Fibroblast of upper back skin (primary cell): ENCODE data around the gene TMEM235.
"Not testable (repeated sequence)": the region's sequence is repeated elsewhere in the genome, so short reads cannot be mapped to it uniquely, and the experiment has no call there.

Experiments
- DNase-seq: peaks from one replicate; pipeline ENCODE4 v3.0.0-alpha.2; 2013

Gene TMEM235

DNA sequence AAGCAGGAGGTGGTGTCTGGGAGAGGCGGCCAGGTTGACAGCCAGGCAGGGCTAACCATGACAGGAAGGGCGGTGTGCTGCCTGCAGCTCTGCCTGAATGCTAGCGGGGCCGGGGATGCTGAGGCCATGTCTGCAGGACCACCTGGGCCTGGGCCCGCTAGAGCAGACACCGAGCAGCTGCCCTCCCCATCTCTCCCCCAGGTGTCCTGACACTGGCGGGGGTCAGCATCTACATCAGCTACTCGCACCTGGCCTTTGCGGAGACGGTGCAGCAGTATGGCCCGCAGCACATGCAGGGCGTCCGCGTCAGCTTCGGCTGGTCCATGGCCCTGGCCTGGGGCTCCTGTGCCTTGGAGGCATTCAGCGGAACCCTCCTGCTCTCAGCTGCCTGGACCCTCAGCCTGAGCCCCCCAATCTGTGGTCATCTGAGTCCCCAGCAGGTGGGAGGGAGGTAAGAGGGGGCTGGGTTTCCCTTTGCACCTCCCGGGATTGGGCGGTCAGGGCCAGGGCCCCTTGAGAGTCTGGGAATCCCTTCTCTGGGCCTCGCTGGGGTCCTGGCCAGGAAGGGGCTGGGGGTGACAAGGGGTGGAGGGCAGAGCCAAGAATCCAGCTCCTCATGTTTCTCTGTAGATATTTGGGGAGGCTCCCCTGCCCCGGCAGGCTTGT is 7.5 kb downstream of the TMEM235 start:
- DNase-seq: no peak

DNA sequence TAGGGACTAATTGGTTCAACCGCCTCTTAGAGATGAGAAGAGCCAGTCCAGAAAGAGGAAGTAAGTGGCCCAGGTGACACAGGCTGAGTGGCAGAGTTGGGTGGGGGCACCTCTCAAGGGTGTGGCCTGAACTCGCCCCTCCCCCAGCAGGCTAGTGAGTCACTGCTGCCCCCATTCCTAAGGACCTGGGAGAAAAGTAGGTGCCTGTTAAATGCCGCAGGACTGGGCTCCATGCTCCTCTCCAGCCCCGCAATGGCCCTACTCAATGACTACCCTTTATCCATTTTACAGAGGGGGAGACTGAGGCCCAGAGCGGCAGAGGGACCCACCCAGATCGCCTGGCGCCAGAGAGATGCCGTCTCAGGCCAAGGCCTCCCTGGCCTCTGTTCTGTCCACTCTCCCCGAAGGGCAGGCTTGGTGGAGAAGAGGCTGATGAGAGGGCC is 8.1 kb downstream of the TMEM235 start:
- DNase-seq: no peak

GRCh38 chr17:78240012-78240655 is 8.7 kb downstream of the TMEM235 start:
- no peak for DNase-seq

GRCh38 chr17:78240839-78241238 is 9.4 kb downstream of the TMEM235 start:
- no peak for DNase-seq

DNA sequence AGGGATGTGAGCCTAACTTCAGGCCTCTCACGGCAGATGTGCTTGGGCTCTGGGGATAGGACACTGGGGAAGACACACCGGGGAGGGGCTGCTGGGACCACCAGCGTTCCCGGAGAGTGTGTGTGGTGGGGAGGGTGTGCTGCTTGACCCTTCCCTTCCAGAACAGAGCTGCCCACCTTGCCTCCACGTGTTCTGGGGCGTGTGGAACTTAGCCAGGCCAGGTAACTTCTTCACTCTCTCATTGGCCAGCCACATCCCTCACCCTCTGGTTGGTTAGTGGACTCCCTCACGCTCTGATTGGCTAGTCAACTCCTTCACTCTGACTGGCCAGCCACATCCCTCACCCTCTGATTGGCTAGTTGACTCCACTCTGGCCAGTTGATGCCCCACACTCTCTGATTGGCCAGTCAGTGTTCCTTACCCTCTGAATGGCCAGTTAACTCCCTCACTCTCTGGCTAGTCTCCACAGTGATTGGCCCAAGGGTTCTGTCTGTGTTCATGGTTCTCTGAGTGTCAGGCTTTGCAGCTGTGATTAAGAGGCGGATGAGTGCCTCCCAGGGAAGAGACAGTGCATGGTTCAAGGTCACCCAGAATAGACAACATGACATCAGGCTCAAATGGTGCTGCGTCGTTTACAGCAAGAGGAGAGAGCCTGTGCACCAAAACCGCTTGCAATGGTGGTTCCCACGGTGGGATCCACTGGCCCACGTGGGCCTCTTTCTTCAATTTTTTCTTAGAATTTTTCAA is 10.0 kb downstream of the TMEM235 start:
- peak; percentile 35 for DNase-seq

GRCh38 chr17:78242024-78242742 is 10.8 kb downstream of the TMEM235 start:
- DNase-seq: peak; percentile 26

DNA sequence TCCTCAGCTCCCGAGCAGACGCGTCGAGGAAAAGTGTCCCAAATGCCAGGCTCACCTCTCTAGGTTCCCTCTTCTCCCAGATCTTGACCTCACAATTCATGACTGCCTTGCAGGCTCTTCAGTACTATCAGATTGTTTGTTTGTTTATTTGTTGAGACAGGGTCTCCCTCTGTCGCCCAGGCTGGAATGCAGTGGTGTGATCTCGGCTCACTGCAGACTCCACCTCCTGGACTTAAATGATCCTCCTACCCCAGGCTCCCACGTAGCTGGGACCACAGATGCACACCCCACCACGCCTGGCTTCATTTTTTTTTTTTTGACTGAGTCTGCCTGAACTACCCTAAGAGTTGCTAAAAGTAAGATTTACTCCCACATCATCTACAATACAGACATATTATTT is 15.9 kb downstream of the TMEM235 start:
- DNase-seq: no peak

DNA sequence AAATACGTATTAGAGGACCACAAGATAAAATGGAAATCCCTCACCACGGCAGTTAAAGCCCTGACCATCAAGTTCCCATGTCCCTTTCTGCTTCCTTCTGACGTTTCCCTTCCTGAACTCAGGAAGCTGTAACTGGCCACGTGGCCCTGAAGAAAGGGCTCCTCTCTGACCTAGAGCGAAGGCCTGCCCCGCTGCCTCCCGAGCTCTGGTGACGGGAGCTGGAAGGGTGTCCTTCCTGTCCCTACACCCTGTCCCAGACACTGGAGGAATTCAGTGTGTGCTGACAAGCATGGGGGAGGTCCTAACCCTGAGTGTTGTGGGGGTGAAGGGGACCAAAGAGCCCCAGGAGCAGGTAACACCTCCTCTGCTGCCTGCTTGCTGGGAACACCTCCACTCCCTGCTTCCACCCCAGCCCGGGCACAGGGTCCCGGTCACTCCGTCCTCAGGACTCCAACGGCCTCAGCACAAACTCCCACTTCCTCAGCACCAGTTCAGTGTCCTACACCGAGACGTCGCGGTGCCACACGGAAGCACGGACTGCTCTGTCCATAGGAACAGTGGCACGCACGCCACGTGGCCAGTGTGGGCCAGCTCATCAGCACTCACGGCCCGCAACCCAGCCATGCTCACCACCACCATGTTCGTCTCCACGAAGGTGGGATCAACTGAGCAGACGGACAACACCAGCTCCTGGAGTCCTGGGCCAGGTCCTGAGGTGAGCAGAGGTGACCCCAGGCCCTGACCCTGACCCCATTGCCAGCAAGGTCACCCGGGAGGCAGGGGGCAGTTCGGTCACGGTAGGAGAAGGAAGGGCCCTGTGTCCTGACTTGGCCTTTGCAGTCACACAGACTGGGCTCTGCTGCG is 16.9 kb downstream of the TMEM235 start:
- DNase-seq: no peak

DNA sequence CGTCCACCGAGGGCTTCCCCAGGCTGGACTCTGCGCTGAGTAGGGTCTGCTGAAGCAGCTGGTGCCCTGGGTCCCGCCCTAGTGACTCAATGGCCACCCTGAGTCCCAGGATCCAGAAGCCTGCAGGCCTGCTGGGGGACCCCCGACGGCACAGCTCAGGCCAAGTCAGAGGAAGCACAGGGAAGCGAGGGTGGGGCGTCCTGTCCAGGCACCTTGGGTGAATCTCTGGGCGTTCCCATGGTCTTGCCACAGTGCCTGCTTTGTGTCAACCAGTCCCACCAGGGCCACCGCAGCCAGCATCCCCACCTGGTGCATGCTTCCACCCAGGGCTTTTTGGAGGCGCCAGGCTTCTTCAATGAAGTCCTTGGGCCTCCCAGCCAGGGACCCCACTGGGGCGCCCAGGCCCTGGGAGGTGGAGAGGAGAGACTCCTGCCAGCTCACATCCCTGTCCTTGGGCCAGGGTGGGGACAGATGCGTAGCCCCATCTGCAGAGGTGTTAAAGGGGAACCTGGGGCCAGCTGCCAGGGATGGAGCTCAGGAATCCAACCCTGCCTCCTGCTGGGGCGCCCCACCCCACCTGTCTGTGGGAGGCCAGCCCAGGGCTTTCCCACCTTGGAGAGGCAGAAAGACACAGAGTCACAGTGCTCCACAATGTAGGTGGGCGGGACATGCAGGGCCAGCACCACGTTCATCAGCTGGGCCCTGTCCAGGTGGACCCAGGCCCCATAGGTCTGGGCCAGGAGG is 17.8 kb downstream of the TMEM235 start:
- DNase-seq: no peak

GRCh38 chr17:78249818-78250806 is 18.7 kb downstream of the TMEM235 start:
- DNase-seq: no peak

DNA sequence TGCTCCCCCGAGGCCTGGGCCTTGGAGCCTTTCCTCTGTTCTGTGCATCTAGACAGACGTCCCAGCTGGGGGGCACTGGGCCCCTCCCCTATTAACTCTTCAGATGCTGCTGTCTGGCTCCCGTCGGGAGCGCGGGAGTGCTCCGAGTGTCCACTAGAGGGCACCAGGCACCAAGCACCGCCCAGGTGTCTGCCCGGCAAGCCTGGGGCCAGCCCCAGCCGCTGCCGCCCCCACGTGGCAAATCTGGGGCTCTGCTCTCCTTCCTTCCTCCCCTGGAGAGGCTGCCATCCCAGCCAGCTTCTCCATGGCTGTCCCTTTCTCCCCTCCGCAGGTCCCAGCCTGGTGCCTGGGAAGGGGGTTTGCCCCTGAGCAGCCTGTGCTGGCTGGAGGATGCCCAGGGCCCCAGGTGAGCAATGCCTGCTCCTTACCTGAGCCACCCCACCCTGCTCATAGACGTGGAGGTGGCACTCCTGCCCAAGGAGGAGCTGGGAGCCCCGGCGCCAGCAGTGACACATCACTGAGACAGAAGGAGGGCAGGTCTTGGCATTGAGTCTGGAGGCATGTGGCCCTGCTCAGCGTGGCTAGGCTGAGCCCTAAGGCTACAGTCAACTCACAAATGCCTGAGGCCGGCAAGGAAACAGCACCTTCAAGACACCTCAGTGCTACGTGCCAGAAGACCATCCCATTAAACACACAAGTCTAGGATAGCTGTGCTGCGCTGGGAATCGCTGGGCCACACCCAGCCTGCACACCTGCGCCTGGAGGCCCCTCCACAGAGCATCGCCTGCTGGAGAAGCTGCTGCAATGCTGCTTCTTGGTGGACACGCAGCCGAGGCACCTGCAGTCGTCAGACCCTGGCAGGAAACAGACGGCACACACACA is 19.7 kb downstream of the TMEM235 start:
- peak; percentile 80 for DNase-seq

DNA sequence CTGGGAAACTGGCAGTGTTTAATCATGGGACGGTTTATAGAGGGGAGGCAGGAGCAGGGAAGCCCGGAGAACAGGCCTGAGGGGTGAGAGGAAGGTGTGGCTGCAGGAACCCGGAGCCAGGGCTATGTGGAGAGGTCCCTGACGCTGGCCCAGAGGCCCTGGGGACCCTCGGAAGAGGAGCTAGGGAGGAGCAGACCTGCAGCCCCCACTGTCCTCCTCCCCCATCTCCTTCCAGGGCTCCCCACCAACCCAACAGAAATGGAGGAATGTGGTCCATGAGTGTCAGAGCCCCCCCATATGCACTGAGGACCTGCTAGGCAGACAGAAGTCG is 20.3 kb downstream of the TMEM235 start:
- DNase-seq: no peak

GRCh38 chr17:78252111-78252634 is 20.7 kb downstream of the TMEM235 start:
- DNase-seq: no peak

DNA sequence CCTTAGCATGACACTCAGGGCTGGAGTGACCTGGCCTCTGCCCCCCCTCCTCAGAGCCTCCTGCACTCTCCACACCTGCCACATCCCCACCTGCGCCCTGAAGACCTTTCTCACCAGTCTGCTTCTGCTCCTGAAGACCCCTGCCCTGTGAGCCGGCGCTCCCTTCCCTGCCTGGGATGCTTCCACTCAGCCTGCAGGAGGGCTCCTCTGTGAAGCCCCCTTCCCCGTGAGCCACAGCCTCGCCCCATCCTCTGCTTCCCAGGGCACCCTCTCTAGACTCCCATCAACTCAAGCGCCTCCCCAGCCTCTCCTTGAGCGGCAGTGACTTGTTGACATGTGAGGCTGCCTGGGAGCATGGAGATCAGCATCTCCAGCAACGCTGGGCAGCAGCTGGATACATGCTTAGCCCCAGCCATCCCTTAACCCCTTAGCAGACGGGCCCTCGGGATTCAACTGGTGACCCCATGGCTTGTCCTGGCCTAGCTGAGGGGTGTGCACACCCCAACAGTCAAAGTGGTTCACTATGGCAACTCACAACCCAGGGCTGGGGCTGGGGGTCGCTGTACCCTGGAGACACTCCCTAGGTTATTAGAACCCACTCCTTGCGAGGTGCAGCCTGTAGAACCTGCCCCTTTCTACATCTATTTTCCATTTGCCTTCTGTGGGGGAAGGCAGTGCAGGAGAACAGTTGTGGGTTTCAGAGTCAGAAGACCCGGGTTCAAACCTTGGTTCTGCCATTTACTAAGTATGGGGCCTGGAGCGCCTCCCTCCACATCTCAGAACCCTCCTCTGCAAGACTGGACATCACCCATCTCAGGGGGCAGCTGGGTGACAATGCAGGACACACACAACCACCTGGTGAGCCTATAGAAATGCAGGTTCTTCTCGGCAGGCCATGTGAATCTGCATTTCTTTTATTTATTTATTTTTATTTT is 21.5 kb downstream of the TMEM235 start:
- no peak for DNase-seq

DNA sequence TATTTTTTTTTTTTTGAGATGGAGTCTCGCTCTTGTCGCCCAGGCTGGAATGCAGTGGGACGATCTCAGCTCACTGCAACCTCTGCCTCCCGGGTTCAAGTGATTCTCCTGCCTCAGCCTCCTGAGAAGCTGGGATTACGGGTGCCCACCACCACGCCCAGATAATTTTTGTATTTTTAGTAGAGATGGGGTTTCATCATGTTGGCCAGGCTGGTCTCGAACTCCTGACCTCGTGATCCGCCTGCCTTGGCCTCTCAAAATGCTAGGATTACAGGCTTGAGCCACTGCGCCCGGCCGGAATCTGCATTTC is 22.2 kb downstream of the TMEM235 start:
- DNase-seq: not testable (repeated sequence)

- DNase-seq: peak; percentile 81
Observed at GRCh38 chr17:78253946-78254672, 22.7 kb downstream of the TMEM235 start.

GRCh38 chr17:78255029-78255656 is 23.7 kb downstream of the TMEM235 start:
- DNase-seq: no peak
